HPDE6-E6E7 (cell line): ENCODE results near the gene CPT1A.

Experiments
- DNase-seq: peaks from one replicate; pipeline ENCODE4 v3.0.0; 2011; ENCODE audit warnings: missing footprints; ENCODE audit errors: extremely low spot score

Gene CPT1A

DNA sequence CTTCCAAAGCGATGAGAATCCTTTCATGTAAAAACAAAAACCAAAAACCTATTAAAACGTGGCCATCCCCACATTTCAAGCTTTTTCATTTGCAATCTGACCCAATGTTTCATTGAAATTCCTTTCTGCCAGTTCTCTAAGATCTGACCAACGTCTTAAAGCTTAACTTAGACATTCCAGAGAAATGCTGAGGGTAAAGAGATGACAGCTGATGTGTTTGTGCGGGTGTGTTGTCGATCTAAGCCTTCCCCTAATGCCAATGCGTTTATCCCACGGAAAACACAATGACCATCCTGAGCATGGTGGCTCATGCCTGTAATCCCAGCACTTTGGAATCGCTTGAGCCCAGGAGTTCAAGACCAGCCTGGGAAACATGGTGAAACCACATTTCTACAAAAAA is 84.0 kb downstream of the CPT1A start:
- DNase-seq = no peak

DNA sequence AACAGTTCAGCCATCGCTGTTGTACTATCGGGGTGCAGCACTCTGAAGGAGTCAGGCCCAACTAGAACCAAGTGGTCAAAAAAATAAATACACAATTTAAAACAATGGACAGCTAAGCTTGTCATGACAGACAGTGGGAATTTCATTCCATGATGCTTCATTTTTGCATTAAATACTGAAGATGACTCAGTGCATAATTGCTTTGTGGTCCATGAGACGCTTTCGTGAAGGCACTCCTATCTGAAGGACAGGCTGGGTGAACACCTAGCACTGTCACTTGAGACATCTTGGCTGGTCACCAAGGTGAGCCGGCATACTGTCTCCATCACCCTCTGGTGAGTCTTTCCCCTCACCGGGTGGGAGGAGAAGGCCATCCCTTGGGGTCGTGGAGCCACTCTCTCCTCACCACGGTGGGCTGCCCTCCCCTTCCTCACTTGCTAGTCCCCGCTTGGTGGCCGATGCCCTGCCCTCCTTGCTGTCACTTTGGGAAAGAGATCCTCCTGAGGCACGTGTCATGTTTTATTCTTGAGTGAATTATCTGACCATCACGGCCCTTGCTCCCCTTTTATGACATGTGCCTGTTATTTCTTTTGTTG is 85.4 kb downstream of the CPT1A start:
- no peak for DNase-seq

DNA sequence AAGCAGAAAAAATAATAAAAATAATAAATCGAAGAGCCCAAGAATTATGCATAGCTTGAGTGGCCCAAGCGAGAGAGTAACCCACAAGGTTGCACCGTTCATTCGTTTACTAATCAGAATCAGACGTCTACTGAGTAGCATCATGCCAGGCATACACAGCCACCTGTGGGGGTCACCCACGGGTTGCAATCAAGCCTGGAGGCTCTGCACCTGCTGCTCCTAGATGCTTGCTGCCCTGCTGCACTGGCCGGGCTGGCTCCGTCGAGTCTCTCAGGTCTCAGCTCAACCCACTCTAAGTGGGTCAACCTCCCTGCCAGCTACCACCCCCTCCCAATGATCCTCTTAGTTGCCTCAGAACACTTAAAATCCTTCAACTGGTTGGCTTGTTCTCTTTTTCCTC is 88.4 kb downstream of the CPT1A start:
- peak; percentile 8 for DNase-seq

DNA sequence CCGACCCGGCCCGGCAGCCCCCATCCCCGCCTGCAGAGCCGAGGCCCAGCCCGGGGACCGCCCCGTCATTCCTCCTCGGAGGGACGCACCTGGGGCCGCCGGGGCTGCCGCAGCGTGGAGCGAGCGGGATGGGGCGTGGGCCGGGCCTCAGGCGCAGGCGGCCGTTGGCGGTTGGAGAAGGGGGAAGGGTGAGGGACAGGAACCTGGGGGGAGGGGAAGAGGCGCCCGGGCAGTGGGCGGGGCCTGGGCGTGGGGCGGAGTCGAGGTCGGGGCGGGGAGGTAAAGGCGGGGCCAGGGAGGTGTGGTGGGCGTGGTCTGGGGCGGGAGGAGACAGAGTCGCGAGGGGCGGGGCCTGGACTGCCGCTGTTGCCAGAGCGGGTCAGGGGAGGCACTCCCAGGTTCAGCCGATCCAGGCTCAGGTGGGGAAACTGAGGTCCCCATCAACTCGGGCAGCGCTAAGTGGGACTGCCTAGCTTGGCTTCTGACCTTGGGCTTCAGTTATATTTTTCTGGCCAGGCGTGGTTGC is 90.3 kb downstream of the CPT1A start, which contains the start of gene TESMIN:
Gene TESMIN (minus strand): TSS at position 190 of the 526 bp plus-strand sequence. CDS start 860 bp downstream, outside the sequence.
- DNase-seq = peak; percentile 69

DNA sequence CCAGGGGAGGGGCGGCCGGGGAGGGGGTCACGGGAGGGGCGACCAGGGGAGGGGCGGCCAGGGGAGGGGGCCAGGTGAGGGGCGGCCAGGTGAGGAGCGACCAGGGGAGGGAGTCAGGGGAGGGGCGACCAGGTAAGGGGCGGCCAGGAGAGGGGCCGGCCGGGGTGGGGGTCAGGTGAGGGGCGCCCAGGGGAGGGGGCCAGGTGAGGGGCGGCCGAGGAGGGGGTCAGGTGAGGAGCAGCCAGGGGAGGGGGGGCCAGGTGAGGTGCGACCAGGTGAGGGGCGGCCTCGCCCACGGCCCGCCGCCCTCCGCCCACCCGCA is 90.8 kb downstream of the CPT1A start:
- no peak for DNase-seq

DNA sequence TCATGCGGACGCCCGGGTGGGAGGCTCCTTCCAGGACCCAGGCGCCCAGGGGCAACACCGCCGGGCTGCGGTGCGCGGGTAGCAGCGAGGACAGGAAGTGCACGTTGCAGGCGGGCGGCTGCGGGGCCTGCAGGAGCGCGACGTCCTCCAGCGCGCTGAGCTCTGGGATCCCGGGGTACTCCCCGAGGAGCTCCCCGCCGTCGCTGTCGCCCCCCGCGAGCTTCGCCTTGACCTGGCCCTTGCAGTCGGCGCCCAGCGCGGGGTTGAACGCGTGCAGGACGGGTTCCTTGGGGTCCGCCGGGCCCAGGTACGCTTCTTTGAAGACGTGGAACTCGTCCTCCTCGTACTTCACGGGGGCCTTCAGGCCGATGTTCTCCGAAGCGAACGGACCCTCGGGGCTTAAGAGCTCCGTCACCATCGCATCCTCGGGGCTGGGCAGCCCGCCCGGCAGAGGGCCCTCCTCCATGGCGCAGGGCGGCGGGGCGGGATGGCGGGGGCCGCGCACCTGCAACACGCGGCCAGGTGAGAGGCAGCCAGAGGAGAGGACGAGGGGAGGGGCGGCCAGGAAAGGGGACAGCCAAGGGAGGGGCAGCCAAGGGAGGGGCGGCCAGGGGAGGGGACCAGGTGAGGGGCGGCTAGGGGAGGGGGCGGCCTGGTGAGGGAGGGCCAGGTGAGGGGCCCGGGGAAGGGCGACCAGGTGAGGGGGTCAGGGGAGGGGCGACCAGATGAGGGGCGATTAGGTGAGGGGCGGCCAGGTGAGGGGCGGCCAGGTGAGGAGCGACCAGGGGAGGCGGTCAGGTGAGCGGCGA is 91.3 kb downstream of the CPT1A start:
- DNase-seq = no peak

DNA sequence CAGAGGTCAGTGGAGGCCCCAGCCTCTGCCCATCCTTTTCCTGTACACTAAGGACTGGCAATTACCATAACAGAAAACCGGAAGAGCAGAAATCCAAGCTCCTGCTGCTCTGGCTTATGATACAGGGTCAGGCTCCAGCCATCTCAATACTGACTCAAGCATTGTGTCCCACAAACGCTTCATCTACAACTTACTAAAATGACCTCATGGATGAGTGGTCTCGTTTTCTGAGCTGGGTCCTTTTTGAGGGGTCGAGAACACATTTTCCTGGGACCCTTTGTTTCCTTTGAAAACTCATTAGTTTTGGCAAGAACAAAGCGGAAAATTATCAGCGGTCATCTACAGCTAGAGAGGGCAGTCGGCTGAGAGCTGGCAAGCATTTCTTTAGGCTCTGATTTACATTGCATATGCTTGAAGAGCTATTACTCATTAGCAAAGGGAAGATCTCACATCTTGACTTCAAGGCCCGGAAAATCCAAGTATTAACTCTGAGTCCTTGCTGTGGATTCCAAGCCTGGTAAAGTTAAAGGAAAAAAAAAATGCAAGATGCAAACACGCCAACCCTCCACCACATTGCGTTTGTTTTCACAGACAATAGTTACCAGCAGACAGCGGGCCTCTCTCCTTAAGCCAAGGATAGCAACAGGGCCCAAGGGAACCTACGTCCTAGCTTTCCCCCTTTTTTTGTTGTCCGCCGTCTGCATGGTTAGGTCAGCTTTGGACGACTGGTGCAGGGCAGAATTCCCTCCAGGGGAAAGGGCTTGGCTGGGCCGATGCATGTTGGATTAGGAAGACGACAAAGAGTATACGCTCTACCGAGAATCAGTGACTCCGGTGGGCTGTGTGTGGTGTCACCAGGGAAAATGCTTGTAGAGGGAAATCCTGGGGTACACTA is 92.2 kb downstream of the CPT1A start:
- no peak for DNase-seq

DNA sequence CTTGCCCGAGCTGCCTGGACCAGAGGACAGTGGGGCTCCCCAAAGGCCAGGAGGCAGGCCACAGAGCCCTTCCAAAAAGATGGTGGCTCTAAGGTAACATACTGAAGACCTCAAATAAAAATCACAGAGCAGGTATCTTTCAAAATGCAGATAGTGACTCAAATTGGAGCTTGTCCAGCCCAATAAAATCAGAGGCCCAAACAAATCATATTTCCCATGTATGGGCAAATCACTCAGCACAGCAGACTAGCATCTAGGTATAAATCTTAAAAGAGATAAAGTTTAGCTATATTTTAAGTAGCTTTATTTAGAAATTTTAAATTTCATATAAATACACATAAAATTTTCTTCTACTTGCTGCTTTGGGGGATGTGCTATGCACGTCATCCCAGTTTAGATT is 93.7 kb downstream of the CPT1A start:
- DNase-seq = no peak

DNA sequence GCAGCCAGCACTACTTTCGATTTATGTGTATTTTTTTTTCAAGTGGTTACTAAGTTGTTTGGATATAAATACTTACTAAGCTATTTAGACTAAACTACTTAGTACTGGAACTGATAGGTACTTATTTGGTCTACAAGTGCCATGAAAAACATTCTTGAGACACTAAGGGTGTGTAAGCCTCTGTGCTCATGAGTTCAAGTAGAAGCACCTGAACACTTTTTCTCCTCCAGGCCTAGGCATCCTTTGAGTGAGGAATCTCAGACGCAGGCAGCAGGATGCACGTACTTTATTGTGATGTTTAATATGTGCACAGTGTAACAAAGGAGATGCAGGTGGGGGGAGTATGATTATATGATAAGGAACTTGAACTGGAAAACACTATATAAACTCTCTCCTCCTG is 98.2 kb downstream of the CPT1A start:
- no peak for DNase-seq

DNA sequence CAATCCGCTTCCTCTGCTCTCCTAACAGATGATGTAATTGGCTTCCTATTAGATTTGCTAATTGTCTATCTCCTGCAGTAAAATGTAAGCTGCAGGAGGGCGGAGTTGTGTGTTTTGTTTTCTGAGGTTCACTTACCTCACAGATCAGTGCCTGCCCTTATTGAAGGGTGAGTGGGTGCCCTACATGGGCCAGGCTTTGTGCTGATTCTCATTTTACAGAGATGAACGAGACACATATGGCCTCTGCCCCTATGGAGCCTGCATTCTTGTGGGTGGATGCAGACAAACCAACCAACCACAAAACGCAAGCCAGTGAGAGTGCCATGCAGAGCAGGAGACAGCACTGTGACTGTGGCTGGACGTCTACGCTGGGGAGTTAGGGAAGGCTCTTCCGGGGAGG is 100.3 kb downstream of the CPT1A start:
- DNase-seq = no peak

DNA sequence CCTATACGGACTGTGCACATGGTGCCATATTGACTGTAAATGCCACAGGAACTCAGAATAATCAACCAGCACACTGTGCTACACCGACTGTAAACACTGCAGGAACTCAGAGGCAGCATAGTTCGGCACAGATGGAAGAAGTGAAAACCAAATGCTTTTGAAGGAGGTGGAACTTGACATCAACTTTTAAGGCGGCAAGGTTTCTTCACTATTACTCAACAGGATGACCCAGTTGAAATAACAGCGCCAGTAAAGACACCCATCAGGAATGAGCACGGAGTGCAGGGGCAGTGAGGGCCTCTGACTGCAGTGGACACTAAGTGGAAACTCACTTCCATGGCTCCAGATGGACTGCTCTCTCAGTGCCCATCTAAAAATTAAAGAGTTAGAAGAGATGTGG is 106.1 kb downstream of the CPT1A start:
- no peak for DNase-seq

DNA sequence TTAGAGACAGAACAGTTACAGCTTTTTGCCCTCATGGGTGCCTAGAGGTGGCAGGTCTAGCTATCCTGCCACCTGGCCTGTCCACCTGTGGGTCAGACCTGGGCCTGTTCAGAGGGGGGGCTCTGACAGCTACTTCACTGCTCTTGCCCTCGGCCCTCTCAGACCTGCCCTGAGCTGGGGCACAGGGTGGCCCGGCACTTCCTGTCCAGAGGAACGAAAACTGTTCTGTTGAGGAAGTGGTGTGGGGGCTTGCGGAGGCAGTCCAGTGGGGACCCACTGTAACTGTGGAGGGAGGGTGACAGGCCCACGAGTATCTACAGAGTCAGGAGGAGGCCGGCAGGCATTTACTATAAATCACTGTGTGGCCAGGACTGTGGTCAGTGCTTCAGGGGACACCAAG is 106.6 kb downstream of the CPT1A start:
- no peak for DNase-seq

DNA sequence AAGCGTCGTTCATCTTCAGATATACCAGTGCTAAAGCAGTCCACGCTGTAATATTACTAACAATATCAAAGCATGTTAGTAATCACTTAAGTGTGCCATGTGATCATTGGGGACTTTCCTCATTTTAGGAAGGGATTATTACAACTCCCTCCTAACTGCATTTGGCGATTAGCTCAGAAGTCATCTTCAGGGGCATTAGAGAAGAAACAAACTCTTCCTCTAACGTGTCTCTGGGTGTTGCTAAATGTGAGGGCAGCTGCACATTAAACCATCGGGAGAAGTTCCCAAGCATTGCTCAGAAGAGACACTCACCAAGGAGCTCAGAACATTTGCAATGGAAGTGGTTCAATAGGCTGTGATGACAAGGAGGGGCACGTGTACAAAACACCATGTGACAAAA is 107.6 kb downstream of the CPT1A start:
- no peak for DNase-seq

DNA sequence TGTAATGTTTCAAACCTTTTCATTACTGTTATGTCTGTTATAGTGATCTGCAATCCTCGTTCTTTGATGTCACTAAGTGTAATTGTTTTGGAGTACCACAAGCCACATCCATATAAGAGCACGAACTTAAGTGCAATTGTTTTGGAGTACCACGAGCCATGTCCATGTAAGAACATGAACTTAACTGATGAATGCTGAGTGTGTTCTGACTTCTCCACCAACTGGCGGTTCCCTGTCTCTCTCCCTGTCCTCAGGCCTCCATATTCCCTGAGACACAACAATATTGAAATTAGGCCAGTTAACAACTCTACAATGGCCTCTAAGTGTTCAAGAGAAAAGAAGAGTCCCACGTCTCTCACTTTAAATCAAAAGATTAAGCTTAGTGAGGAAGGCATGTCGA is 113.9 kb downstream of the CPT1A start:
- DNase-seq = no peak

DNA sequence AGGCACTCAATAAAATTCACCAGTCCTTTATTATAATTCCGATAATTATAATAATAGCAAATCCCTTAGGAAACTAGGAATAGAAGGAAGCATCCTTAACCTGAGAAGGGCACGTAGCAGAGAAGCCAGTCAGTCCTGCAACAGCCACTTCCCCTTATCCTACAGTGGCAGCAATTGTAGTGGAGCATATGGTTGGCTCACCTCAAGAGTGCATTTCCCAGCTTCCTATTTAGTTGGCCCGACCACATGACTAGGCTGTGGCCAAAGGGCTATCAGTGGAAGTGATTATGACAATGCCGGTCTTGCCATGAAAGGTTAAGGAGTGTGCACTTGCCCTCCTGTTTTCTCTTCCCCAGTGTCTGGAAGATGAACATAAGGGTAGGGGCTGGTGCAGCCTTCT is 117.4 kb downstream of the CPT1A start:
- no peak for DNase-seq

DNA sequence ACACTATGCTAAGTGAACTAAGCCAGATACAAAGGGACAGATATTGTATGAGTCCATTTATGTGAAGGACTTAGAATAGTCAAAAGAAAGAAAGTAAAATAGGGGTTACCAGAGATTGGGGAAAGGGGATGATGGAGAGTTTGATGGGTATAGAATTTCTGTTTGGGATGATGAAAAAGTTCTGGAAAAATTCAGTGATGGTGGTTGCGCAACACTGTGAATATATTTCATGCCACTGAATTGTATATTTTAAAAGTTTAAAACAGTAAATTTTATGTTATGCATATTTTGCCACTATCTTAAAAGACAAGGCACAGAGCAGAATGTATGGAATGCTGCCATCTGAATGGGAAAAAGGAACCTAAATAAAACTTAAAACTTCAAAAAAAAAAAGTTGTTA is 119.6 kb downstream of the CPT1A start:
- DNase-seq = no peak

DNA sequence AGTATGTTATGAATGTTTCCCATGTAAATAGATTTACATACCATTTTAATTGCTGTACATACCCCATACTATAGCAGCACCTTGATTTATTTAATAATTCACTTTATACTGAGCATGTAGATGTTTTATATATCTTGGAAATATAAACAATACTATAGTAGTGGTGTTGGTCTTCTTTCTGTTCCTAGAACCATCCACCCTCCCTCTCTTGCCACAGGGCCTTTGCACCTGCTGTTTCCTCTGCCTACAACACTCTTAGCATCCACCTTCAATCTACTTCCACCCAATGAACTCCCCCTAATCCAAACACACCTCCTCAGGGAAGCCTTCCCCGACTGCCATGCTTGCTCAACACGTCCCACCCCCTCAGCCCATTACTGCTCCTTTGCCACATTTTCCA is 120.6 kb downstream of the CPT1A start:
- DNase-seq = no peak

DNA sequence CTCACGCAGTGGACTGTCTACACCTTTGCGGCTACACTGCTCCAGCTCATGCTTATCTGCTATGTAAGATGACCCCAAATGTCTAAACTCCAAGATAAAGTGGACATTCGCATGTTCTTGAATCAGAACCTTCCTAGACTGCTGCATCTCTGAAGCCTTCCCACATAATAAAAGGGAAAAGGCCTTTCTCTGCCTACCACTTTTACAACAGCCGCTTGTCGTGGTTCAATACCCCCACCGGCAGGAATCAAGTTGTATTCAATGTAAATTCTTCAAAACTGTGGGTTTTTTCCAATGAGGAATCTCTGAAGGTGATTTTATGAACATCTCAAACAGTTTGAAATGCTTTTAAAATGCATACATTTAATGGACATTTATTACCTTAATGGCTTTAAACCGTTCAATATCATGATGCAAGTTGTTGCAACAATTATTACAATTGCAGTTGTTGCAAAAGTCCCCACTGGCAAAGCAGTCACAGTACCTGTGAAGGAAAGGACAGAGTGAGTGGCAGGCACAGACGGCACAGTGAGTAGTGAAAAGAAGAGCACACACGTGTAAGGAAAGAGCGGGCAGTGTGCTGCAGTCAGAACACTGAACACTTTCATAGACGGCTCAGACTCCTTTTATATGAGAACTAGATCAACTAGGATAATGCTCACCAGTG is 126.1 kb downstream of the CPT1A start:
- no peak for DNase-seq

DNA sequence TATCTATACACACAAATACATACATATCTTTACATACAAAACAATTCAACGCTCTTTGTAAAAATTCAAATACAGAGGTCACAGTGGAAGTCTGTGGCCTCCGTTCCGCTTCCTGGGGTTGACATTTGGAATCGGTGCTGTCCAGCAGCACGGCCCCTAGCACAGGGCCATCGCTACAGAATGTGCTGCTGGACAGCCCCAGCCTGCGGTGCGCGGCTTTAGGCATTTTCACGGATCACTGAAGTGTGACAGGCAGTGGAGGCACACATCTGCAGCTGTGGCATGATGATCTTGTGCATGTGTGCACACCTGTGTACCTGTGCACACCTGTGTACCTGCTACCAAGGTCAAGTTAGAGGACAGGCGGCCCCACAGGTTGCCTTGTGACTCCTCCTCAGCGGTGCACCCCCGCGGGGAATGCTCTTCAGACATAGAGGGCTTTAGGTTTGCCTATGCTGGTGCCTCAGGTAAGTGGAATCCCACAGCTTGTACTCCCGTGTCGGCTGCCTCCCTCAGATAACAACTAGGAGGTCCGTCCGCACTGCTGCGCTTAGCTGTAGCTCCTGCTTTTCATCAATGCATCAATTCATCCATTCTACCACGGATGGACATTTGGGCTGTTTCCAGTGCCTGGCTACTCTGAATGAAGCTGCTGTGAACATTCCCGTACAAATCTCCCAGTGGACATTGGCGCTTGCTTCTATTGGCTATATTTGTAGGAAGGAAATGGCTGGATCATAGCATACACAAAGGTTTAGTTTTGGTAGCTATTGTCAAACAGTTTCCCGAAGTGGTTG is 127.5 kb downstream of the CPT1A start:
- DNase-seq = no peak

DNA sequence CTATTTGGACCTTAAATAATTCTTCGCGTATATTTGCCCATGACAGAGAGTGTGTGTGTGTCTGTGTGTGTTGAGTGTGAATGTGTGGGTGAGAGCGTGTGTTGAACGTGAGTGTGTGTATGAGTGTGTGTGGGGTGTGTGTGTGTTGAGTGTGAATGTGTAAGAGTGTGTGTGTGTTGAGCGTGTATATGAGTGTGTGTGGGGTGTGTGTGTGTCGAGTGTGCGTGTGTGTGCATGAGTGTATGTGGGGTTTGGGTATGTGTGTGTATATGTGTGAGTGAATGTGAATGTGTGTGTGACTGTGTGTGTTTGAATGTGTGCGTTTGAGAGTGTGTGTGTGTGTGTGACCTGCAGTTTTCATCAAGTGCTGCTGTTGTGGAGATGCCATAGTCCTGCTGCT is 130.6 kb downstream of the CPT1A start:
- no peak for DNase-seq

DNA sequence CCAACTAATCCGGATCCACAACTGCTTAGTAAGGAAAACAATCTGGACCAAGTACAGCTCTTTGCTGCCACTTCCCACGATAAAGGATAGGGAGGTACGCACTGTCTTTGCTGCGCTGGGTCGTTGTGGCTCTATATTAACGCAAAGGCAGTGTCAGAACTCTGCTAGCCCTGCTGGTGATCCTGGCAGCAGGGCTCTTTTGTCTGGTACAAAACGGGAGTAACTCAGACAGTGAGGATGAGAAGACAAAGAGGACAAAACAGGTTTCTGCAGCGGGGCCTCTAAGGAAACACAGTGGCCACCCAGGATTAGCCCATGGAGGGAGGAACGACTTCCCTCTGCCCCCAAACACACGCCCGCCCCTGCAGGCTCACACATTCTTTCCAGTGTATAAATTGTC is 131.3 kb downstream of the CPT1A start:
- DNase-seq = no peak
